Cortex of kidney (tissue), 1 donor: ENCODE results near the gene CCDC171.
"Not testable (repeated sequence)": the region's sequence is repeated elsewhere in the genome, so short reads cannot be mapped to it uniquely, and the experiment has no call there.

Source experiments
- DNase-seq: peaks from one replicate; lab custom pipeline; 2025; lab: John Stamatoyannopoulos, UW

Gene CCDC171

DNA sequence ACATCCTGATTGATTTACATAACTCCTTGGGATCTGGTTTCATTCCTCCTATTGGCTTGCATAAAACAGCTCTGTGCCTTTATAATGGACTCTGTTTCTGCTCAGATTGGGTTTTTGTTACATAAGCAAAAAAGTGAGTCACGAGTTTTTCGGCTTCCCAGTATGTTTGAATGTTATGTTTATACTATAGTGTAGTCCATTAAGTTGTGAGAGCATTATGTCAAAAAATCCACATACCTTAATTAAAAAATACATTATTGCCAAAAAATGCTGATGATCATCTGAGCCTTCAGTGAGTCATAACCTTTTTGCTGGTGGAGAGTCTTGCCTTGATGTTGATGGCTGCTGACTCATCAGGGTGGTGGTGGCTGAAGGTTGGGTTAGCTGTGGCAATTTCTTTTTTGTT is 144.6 kb downstream of the CCDC171 start:
- DNase-seq: no peak

DNA sequence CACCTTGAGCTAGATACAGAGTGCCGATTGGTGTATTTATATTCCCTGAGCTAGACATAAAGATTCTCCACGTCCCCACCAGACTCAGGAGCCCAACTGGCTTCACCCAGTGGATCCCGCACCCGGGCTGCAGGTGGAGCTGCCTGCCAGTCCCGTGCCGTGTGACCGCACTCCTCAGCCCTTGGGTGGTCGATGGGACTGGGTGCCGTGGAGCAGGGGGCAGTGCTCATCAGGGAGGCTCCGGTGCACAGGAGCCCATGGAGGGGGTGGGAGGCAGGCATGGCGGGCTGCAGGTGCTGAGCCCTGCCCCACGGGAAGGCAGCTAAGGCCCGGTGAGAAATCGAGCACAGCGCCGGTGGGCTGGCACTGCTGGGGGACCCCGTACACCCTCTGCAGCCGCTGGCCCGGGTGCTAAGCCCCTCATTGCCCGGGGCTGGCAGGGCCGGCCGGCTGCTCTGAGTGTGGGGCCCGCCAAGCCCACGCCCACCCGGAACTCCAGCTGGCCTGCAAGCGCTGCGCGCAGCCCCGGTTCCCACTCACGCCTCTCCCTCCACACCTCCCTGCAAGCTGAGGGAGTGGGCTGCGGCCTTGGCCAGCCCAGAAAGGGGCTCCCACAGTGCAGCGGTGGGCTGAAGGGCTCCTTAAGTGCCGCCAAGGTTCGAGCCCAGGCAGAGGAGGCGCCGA is 147.2 kb downstream of the CCDC171 start:
- DNase-seq: not testable (repeated sequence)

DNA sequence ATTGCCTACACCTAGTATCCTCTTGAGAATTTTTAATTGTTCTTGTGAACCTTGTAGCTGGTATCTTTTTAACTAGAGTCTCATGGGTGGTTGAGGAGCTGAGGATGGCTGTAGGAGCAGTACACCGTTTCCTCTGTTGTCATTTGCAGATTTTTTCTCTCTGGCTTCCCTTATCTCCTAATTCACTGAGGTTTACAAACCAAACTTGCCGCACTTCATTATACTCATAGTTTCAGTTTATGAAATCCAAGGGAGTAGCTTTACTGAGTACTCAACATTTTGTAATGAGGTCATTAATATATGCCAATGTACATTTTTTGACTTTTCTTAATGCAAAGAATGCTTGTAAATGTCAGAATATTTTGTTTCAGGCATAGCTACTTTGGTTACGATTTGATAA is 154.2 kb downstream of the CCDC171 start:
- no peak for DNase-seq

DNA sequence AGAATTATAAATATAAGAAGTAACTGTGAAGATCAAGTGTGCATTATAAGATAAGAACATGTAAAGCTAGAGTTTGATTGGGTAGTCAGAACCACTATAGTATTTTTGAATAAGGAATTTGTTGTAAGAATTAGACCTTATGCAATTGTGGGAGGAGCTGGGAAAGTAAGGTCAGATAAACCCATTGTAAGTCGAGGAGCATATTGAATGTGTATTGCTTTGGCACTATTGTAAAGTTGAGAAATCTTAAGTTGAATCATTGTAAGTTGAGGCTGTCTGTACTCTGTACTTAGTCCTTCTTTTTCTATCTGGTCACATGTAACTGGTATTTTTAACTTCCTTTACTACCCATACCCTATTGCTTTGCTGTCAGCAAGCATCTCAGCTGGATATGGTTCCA is 158.7 kb downstream of the CCDC171 start:
- no peak for DNase-seq

DNA sequence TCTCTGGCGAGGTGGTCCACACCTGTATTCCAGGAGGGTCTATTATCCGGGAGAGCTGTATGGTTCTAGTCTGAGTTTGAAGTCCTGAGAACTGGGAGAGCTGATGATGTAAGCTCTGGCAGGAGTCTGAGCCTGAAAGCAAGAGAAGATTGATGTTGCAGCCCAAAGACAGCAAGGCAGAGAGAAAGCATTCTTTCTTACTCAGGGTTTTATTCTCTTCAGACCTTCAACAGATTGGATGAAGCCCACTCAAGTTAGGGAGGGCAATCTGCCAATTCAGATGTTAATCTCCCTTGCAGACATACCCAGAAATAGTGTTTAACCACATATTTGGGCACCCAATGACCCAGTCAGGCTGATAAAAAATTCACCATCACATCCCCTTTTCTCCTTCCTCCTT is 159.1 kb downstream of the CCDC171 start:
- DNase-seq: no peak

DNA sequence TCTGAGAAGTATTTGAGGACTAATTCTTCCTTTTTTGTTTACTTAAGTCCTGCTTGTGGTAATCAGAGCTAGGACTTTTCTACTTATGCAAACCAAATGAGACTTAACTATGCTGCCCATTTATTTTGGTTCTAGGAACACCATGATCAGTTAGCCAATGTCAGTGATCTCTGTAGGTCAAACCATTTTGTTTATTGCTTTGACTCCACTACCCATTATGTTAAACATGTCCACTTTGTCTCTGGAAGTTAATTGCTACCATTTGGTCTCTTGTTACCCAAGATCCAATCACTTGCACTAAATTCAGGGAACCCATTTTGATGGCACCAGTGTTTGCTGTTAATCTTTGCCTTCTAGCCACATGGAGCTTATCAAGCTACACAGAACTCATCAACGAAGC is 161.9 kb downstream of the CCDC171 start:
- no peak for DNase-seq

DNA sequence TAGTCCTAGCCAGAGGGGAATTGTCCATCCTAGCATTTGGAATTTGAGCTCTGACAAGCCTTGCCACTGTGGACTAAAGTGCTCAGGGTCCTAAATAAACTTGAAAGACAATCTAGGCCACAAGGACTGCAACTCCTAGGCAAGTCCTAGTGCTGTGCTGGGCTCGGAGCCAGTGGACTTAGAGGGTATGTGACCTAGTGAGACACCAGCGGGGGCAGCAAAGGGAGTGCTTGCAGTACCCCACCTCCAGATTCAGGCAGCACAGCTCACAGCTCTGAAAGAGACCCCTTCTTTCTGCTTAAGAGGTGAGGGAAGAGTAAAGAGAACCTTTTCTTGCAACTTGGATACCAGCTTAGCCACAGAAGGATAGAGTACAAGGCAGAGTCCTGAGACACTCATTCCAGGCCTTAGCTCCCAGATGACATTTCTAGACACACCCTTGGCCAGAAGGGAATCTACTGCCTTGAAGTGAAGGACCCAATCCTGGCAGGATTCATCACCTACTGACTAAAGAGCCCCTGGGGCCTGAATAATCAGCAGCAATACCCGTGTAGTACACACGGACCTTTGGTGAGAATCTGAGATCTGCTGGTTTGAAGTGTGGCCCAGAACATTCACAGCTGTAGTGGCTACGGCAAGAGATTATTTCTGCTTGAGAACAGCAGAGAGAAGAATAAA is 164.6 kb downstream of the CCDC171 start:
- no peak for DNase-seq

DNA sequence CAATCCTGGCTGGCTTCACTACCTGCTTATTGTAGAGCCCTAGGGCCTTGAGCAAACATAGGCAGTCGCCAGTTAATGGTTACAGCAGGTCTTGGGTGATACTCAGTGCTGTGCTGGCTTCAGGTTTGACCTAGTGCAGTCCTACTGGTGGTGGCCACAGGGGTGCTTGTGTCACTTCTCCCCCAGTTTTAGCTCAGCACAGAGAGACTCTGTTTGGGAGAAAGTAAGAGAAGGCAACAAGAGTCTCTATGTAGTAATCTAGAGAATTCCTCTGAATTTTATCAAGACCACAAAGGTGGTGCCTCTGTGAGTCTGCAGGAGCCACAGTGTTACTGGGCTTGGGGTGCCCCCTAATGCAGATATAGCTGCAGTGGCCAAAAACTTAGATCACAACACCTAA is 165.6 kb downstream of the CCDC171 start:
- DNase-seq: no peak

DNA sequence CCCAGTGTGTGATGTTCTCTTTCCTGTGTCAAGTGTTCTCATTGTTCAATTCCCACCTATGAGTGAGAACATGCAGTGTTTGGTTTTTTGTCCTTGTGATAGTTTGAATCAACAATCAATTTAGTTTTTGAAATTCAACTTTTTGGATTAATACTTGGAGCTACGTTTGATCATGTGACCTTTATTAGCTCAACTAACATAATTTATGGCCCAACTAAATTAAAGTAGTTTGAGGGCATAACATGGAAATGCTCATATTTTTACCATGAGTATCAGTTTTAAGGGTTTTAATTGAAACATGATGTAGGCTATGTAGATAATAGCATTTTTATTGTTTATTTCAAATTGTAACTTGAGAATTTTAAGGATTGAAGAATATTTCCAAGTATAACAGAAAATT is 168.0 kb downstream of the CCDC171 start:
- no peak for DNase-seq

DNA sequence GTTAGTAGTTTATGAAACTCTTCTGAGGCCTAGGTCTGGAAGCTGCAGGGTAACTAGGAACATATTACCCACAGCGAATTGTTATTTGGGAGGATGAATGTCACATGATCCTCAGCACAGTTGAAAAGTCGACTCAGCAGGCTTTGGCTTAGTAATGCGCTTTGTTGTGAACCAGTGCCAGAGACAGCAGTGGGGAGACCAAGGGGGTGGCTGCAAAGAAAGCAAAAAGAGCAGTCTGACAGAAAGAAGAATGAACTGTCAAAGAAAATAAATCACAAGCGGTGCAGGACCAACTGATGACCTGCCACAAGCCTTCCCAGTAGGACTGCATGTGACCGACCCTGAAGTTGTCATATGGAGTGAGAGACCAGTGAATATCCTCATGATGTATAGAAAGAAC is 170.0 kb downstream of the CCDC171 start:
- DNase-seq: no peak

DNA sequence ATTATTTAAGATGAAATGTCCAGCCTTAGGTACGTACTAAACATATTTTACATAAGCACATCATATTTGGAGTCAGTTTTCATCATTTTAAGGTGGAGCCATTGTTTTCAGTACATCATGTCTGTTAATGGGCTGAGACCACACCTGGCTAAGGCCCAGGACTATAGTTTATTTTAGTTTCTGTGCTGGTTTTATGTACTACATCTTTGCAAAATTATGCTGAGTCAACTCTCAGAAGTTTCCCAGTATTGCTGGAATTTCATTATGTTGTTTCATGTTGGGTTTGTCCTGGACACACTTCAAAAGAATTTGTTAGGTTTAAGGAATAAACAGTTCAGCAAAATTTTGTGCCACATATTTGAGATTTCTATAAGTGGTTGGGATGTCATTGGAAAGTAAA is 171.2 kb downstream of the CCDC171 start:
- no peak for DNase-seq

DNA sequence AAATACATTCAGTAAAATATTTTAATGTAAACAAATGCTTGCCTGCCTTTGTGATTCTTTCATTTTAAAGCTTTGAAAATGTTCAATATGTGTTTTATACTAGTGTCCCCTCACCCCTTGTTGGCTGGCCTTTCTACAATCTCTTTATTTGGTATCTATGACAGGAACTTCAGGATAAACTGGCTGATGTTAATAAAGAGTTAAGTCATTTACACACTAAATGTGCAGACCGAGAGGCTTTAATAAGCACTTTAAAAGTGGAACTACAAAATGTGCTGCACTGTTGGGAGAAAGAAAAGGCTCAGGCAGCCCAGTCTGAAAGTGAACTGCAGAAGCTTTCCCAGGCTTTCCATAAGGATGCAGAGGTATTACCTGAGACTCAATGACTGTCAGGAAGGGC is 171.8 kb downstream of the CCDC171 start:
- DNase-seq: no peak

DNA sequence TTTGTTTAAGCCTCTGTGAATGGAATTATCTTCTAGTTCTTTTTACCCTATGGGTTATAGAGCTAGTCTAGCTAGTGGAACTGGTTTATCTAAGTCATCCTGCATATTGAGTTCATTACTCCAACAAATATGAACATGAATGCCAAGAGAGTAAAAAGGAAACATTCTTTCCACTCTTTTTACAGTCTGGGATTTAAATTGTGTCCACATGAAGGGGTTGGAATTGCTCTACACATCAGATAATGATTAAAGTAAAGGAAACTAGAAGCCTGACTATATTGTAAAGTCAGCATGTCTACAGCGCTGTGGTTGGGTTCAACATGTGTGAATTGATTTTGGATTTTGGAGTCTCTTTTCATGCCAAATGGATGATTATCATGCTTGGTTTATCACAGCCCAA is 173.1 kb downstream of the CCDC171 start:
- no peak for DNase-seq

DNA sequence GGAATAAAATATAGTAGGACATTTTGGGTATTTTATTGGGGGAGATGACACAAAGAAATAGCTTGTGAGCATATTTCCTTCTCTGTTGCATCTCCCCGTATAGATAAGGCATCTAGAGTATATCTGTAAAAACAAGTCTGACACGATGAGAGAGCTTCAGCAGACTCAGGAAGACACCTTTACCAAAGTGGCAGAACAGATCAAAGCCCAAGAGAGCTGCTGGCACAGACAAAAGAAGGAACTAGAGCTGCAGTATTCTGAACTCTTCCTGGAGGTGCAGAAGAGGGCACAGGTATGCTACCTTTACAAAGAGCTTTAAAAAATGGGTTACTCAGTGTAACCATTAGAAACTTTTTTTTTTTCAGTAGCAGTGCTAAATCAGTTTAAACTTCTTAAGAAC is 176.7 kb downstream of the CCDC171 start:
- no peak for DNase-seq

DNA sequence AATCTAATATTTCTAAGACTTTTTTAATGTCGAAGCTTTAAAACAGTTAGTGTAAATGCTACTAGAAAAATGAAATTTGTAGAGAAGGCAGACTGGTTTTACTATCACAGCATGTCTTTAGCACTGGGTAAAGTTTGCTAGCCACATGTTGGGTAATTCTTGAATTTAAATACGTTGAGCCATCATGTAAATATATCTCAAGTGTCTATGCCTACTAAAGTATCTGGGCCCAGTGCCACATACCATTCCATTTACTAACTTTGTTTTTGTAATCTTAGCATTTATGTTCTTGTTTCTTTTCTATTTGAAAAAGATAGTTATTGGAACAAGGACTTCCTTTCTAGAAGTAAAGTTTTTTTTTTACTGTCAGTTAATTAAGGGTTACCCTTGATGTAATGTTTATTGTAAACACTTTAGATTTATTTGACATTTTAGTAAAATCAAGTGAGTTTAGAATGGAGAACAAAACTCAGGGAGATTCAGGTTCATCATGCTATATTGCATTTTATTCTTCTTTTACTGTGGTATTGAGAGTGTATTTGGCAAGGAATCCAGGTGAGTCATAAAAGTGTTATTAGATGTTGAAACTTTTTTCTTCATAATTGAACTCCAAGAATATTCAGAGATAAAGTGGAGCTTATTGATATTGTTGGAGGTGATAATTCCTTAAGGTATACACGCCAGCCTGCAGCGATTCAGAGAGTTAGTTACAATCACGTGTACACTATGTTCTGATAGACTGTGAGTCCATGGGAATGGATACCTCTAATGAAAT is 182.4 kb downstream of the CCDC171 start:
- no peak for DNase-seq

DNA sequence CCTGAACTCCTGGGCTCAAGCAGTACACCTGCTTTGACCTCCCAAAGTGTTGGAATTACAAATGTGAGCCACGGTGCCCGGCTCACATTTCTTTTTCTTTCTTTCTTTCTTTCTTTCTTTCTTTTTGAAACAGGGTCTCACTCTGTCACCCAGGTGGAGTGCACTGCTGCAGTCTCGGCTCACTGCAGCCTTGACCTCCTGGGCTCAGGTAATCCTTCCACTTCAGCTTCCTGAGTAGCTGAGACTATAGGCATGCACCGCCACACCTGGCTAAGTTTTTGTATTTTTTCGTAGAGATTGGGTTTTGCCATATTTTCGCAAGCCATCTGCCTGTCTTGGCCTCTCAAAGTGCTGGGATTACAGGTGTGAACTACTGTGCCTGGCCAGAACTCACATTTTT is 183.7 kb downstream of the CCDC171 start:
- DNase-seq: no peak

DNA sequence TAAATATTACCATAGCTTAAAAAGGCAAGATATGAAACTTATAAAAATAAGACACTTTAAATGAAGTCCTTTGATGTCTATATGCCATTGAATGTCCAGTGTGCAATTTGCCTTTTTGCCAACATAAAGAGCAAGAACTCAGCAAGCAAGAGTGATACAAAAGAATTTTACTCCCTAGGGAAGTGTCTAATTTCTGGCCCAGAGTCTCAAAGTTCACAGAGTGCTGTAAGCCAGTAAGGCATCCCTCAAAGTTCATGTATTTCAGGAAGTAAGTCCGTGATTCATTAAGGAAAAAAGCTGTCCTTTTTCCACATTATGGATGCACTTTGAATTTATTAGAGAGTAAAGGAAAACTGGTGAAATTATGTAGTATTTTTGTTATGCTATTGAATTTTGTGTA is 185.2 kb downstream of the CCDC171 start:
- DNase-seq: no peak

DNA sequence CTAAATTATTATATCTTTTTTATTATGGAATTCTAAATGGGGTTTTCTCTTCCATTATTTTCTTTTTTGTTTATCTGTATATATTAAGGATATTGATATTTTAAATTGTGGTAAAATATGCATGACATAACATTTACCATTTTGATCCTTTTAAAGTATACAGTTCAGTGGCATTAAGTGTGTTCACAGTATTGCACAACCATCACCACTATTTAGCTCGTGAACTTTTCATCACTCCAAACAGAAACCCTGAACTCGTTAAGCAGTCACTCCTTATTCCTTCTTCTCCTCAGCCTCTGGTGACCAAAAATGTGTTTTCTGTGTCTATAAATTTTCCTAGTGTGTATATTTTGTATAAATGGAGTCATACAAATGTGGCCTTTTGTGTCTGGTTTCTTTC is 188.2 kb downstream of the CCDC171 start:
- DNase-seq: no peak

DNA sequence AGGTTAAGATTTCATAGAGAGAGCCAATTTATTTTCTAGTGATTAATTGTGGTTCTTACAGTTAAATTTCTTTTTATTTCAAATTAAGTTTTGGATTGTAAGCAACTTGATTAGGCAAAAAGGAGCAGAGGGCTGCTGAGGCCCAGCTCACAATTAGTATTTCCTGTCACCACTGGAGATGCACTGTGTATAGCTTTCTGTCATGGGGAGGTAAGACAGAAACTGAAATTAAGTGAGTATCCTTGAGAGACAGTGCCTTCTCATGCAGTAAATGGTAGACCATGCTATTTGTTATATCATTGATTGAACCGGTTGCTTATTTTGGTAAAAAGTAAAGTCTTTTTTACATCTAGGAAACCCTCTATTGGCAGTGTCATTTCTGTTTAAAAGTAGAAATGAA is 190.7 kb downstream of the CCDC171 start:
- no peak for DNase-seq

DNA sequence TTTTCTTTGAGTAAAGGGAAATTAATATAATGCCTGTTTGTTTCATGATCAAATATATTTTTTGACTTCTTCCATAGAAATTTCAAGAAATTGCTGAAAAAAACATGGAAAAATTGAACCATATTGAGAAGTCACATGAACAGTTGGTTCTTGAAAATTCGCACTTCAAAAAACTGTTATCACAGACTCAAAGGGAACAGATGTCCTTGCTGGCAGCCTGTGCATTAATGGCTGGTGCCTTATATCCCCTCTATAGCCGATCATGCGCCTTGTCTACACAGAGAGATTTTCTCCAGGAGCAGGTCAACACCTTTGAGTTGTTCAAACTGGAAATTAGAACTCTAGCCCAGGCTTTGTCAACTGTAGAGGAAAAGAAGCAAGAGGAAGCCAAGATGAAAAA is 191.4 kb downstream of the CCDC171 start:
- no peak for DNase-seq

DNA sequence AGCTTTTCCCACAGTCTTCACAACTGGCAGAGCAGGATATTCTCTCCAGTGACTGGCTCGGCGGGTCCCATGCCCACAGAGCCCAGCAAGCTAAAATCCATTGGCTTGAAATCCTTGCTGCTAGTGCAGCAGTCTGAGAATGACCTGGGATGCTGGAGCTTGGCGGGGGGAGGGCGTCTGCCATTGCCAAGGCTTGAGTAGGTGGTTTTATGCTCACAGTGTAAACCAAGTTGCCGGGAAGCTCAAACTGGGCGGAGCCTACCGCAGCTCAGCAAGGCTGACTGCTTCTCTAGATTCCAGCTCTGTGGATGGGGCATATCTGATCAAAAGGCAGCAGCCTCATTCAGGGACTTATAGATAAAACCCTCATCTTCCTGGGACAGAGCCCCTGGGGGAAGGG is 194.1 kb downstream of the CCDC171 start:
- DNase-seq: no peak

DNA sequence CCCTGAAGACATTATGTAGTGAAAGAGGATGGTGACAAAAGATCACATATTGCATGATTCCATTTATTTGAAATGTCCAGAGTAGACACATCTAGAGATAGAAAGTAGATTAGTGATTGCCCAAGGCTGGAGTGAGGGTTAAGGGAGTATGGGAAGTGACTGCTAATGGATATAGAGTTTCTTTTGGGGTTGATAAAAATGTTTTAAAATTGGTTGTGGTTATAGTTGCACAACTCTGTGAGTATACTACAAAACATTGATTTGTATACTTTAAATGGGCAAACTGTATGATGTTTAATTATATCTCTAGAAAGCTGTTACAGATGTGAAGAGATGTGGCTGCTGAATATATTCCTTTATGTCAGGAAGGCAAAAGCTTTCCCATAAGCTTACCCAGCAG is 202.8 kb downstream of the CCDC171 start:
- DNase-seq: no peak

DNA sequence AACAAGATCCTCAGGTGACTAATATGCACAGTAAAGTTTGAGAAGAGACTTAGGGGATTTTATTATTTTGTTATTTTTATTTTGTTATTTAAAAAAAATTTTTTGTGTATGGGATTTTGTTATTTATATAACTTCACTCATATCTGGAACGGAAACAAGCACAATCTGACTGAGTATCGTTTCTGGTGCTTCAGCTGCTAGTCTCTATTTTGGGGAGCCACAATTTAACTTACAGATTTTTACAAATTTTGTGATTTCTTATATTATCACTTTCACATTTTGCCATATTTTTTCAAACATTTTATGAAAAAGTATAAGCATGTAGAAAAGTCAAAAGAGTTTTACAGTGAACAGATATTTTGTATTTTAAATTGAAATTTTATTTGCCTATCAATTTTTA is 208.7 kb downstream of the CCDC171 start:
- DNase-seq: no peak
